Activated naive CD8-positive, alpha-beta T cell treated with anti-CD3 and anti-CD28 coated beads, Interleukin-2, amount 50 U/mL, for 16 hours (primary cell): ENCODE measurements around the gene UTP25.
"Not testable (repeated sequence)": the region's sequence is repeated elsewhere in the genome, so short reads cannot be mapped to it uniquely, and the experiment has no call there.

ENCODE experiments used
- DNase-seq: peaks from one replicate; pipeline ENCODE4 v3.0.0-alpha.2; 2020; ENCODE audit warnings: low read depth, low spot score

The UTP25 gene

GRCh38 chr1:209871430-209871829, 43.7 kb downstream of the UTP25 start:
- DNase-seq: no peak

GRCh38 chr1:209873067-209873799, 45.5 kb downstream of the UTP25 start:
- DNase-seq: no peak

GRCh38 chr1:209875515-209875914, 47.7 kb downstream of the UTP25 start:
- no peak for DNase-seq

- no peak for DNase-seq
Measured at GRCh38 chr1:209876078-209876800, 48.5 kb downstream of the UTP25 start.

GRCh38 chr1:209877087-209877764, 49.5 kb downstream of the UTP25 start:
- no peak for DNase-seq

- DNase-seq: no peak
Measured at GRCh38 chr1:209878964-209879363, 51.2 kb downstream of the UTP25 start.

- no peak for DNase-seq
Measured at GRCh38 chr1:209879539-209879938, 51.8 kb downstream of the UTP25 start.

- no peak for DNase-seq
Measured at GRCh38 chr1:209880031-209880430, 52.3 kb downstream of the UTP25 start.

GRCh38 chr1:209881619-209882018, 53.8 kb downstream of the UTP25 start:
- no peak for DNase-seq

- DNase-seq: no peak
Measured at GRCh38 chr1:209882286-209882685, 54.5 kb downstream of the UTP25 start.

- no peak for DNase-seq
Measured at GRCh38 chr1:209882942-209883340, 55.2 kb downstream of the UTP25 start.

- no peak for DNase-seq
Measured at GRCh38 chr1:209883341-209883971, 55.7 kb downstream of the UTP25 start.

GRCh38 chr1:209884249-209884648, 56.5 kb downstream of the UTP25 start:
- no peak for DNase-seq

- DNase-seq: no peak
Measured at GRCh38 chr1:209884665-209885117, 56.9 kb downstream of the UTP25 start.

GRCh38 chr1:209885403-209886218, 57.8 kb downstream of the UTP25 start:
- DNase-seq: no peak

- DNase-seq: no peak
Measured at GRCh38 chr1:209886219-209886536, 58.4 kb downstream of the UTP25 start.

GRCh38 chr1:209888291-209889076, 60.7 kb downstream of the UTP25 start:
- DNase-seq: not testable (repeated sequence)

GRCh38 chr1:209889077-209889418, 61.3 kb downstream of the UTP25 start:
- DNase-seq: no peak

GRCh38 chr1:209890641-209891330, 63.0 kb downstream of the UTP25 start:
- DNase-seq: no peak

GRCh38 chr1:209893751-209894150, 66.0 kb downstream of the UTP25 start:
- no peak for DNase-seq
